MG63 (cell line): ENCODE results near the gene WDR7. TPM values are rescaled to one million over a fixed set of nuclear protein-coding genes. Genes with fewer than 3 reads are reported as not detected.
A peak's percentile ranks its signal among the peaks of the same experiment; 100 is the strongest.
"Not testable (repeated sequence)": the region's sequence is repeated elsewhere in the genome, so short reads cannot be mapped to it uniquely, and the experiment has no call there.

Experiments used
- DNase-seq: peaks from one replicate; pipeline ENCODE4 v3.0.0-alpha.2; 2020
- H3K27me3 ChIP-seq: fragments of 250-450 bp; sonication (Bioruptor Pico); 2 replicates; pipeline ENCODE4 v1.5.1; 2020; ENCODE audit warnings: mild to moderate bottlenecking, moderate library complexity
- H3K36me3 ChIP-seq: fragments of 250-450 bp; sonication (Bioruptor Pico); 2 replicates; pipeline ENCODE4 v1.5.1; 2020; ENCODE audit warnings: mild to moderate bottlenecking, moderate library complexity
- H3K4me3 ChIP-seq: fragments of 250-450 bp; sonication (Bioruptor Pico); 2 replicates; pipeline ENCODE4 v1.5.1; 2020; ENCODE audit warnings: mild to moderate bottlenecking, moderate library complexity
- H3K9me3 ChIP-seq: fragments of 250-450 bp; sonication (Bioruptor Pico); 2 replicates; pipeline ENCODE4 v1.5.1; 2020; ENCODE audit warnings: mild to moderate bottlenecking, moderate library complexity
- total RNA-seq: library from RNA; depleted of rRNA; stranded (reverse); fragments of >200 nt; shearing (Covaris generic); gene quantifications from 2 replicates; pipeline ENCODE4 v1.2.3, GENCODE V29; 2014; ENCODE audit warnings: low replicate concordance

WDR7 gene
- total RNA-seq, 1 experiment from 2014 or later, result 4.0 TPM

DNA sequence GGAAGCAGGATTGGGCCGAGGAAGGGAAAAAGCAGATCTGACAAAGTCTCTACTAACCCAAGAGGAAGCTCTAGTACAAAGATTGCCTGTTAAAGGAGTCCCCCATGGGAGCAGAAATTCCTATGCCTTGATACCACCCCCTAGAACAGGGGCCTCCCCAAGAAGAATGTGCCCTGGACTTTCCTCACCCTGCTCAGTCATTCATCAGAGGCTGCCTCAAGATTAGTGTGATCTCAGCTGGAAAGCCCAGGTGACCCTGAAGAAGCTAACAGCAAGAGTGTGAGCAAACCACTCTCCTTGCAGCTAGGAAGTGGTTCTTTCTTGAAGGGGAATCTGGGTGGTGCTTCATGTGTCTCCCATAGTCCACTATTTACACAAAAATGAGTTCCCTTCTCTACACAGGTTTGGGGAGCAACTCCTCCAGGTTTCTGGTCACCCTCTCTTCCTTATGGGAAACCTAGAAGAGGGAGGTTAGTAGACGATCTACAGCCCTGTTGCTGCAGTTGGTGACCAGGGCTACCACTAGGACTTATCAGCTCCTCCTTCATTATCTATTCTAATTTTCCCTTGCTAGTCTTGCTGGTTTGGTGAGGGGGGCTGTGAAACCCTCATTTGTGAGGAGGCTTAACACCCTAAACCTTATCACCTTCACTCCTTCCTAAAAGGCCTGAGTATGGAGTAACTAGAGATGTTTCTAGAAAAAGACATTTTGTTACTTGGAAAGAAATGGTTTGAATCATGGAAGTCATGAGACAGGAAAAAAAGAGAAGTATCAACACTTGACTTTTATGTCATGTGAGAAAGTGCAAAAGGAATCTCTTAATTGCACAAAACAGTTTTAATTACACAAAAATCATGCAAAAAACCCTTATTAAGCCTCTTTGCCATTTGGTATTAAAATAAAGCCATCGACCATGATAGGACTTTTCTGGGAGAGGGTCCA lies 2.9 kb upstream of the WDR7 start:
- no peaks in the 10 kb centered on the region for H3K27me3 ChIP-seq
- no peak for DNase-seq
- H3K36me3 ChIP-seq, result no peaks in the 10 kb centered on the region
- H3K9me3 ChIP-seq, result no peaks in the 10 kb centered on the region
- no peak overlapping the region for H3K4me3 ChIP-seq

- Histone ChIP-seq H3K4me3 (no peak overlapping the region), H3K27me3 (no peaks in the 10 kb centered on the region), H3K36me3 (no peaks in the 10 kb centered on the region), H3K9me3 (no peaks in the 10 kb centered on the region)
- DNase-seq, result no peak
Measured at GRCh38 chr18:56649996-56650395, 1.2 kb upstream of the WDR7 start.

DNA sequence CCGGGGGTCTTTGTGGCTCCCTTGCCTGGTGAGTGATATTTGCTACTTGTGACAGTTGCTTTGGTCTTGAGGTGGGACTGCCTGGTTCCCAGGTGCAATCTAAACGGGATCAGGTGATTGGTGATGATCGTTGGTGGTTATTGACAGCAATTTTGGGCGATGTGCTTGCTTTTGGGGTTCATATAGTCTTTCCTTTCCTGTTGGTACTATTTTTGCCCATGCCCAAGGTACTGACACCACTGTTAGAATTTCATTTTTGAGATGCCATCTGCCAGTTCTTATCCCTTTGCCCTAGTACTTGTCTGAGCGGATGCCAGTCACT lies 573 bp downstream of the WDR7 start:
- no peaks in the 10 kb centered on the region for H3K27me3 ChIP-seq
- peak overlapping the region; percentile 96 for H3K4me3 ChIP-seq
- no peak for DNase-seq
- H3K36me3 ChIP-seq, result no peaks in the 10 kb centered on the region
- H3K9me3 ChIP-seq, result no peaks in the 10 kb centered on the region

GRCh38 chr18:56652802-56653201 lies 1.6 kb downstream of the WDR7 start:
- no peaks in the 10 kb centered on the region for H3K36me3 ChIP-seq
- H3K4me3 ChIP-seq, result no peak overlapping the region
- DNase-seq, result no peak
- no peaks in the 10 kb centered on the region for H3K27me3 ChIP-seq
- H3K9me3 ChIP-seq, result no peaks in the 10 kb centered on the region

GRCh38 chr18:56654280-56654679 lies 3.1 kb downstream of the WDR7 start:
- H3K4me3 ChIP-seq, DNase-seq, H3K27me3 ChIP-seq, H3K36me3 ChIP-seq, H3K9me3 ChIP-seq: not testable (repeated sequence)

GRCh38 chr18:56658261-56658660 lies 7.1 kb downstream of the WDR7 start:
- no peak for DNase-seq
- H3K36me3 ChIP-seq, result no peaks in the 10 kb centered on the region
- H3K4me3 ChIP-seq, result no peak overlapping the region

DNA sequence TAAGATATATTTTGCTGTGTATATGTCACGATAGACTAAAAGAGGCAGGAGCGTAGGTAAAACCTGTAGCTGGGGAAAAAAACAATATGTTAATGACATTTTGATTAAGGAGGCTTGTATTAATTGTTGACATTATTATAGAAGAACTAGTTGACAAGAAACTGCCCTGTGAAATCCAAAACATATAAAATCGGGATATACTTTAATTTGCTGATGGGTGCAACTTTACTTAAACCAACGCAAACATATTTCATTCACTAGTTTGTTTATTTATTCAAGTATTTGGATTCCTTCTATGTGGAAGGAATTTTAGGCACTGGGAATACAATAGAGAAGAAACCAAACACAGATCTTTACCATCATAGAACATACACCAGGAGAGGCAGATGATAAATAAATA lies 8.0 kb downstream of the WDR7 start:
- peaks cover 3% of the 10 kb centered on the region; the same call in 1 of the 2 replicates for H3K9me3 ChIP-seq
- no peaks in the 10 kb centered on the region for H3K27me3 ChIP-seq
- H3K36me3 ChIP-seq, result no peaks in the 10 kb centered on the region
- no peak for DNase-seq
- H3K4me3 ChIP-seq, result no peak overlapping the region

More at GRCh38 chr18:56658261-56658660, 7.1 kb downstream of the WDR7 start:
- Histone ChIP-seq H3K27me3 (no peaks in the 10 kb centered on the region), H3K9me3 (peaks cover 3% of the 10 kb centered on the region; the same call in 1 of the 2 replicates)

DNA sequence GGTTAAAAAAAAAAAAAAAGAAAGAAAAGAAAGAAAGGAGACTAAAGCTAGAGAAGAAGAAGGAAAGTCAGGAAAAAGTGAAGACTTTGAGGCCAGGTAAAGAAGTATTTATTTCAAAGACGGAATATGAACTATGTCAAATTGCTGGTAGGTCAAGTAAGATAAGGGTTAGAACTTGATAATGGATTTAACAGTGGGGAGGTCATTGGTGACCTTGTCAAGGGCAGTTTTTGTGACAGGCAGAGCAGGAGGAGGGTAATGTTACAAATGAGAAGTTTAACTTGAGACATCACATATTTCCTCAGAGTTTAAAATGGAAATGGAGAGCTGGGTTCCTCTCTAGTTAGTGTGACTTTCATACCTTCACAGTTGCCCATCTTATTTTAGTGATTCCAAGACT lies 9.5 kb downstream of the WDR7 start:
- H3K9me3 ChIP-seq, result peaks cover 3% of the 10 kb centered on the region; the same call in 1 of the 2 replicates
- H3K4me3 ChIP-seq, result no peak overlapping the region
- H3K27me3 ChIP-seq, result no peaks in the 10 kb centered on the region
- no peaks in the 10 kb centered on the region for H3K36me3 ChIP-seq
- DNase-seq, result no peak

DNA sequence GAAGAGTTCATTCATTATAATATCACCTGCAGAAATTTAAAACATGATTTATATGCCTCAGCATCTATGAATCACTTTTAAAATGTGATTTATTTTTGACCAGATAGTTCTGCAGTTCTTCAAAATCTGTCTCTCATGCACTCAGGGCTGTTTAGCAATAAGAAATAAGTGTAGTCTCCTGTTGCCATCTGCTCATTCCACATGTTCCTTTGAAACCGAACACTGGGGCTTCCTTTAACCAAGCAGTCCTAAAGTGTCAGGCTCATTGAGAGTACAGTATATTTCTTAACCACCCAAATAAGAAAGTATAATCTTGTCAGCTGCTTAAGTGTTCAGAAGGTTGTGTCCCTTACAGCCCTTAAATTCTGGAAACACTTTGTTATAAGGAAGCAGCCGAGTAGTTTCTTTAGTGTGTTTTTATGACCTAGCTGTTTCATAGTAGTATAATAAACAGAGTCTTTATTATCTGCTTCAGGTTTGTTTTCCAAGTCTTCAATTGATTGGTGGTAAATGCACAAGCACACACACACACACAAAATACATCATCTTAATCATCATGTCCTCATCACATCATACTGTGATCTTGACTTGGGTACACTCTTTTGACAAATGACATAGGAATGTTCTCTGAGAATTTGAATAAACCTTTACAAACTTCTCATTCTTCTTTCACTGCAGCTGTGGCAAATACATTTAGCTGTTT lies 10.4 kb downstream of the WDR7 start:
- DNase-seq, result no peak
- Histone ChIP-seq H3K27me3 (no peaks in the 10 kb centered on the region), H3K9me3 (peaks cover 3% of the 10 kb centered on the region; the same call in 1 of the 2 replicates), H3K36me3 (no peaks in the 10 kb centered on the region), H3K4me3 (no peak overlapping the region)

DNA sequence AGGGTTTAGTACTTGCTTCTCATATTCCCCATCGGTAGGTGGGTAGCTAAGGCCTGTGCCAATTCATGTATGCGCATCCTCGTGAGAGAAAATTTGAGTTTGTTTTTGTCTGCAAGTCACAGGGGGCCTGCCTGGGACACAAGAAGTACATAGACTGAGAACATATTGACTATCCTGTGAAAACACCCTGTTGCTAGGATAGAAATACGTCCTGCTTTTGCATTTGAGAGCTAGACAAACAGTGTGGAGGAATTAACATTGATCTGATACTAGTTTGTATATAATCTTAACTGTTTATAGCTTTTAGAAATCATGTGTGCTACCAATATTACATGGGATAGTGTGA lies 10.9 kb downstream of the WDR7 start:
- H3K36me3 ChIP-seq, result no peaks in the 10 kb centered on the region

GRCh38 chr18:56662502-56662901 lies 11.3 kb downstream of the WDR7 start:
- DNase-seq, result no peak
- H3K27me3 ChIP-seq, result no peaks in the 10 kb centered on the region
- H3K9me3 ChIP-seq, result peaks cover 3% of the 10 kb centered on the region; the same call in 1 of the 2 replicates
- no peak overlapping the region for H3K4me3 ChIP-seq
- H3K36me3 ChIP-seq, result no peaks in the 10 kb centered on the region

More for the DNA sequence above, 10.9 kb downstream of the WDR7 start:
- no peak for DNase-seq
- Histone ChIP-seq H3K4me3 (no peak overlapping the region), H3K9me3 (peaks cover 3% of the 10 kb centered on the region; the same call in 1 of the 2 replicates), H3K27me3 (no peaks in the 10 kb centered on the region)

- Histone ChIP-seq H3K4me3 (no peak overlapping the region), H3K9me3 (peaks cover 3% of the 10 kb centered on the region; the same call in 1 of the 2 replicates), H3K36me3 (no peaks in the 10 kb centered on the region), H3K27me3 (no peaks in the 10 kb centered on the region)
- no peak for DNase-seq
Measured at GRCh38 chr18:56662902-56663301, 11.7 kb downstream of the WDR7 start.

- H3K4me3 ChIP-seq, result no peak overlapping the region
- H3K36me3 ChIP-seq, result no peaks in the 10 kb centered on the region
- H3K27me3 ChIP-seq, result no peaks in the 10 kb centered on the region
- H3K9me3 ChIP-seq, result no peaks in the 10 kb centered on the region
- DNase-seq, result no peak
Measured at GRCh38 chr18:56672391-56672790, 21.2 kb downstream of the WDR7 start.

- Histone ChIP-seq H3K4me3 (no peak overlapping the region), H3K9me3 (no peaks in the 10 kb centered on the region), H3K27me3 (no peaks in the 10 kb centered on the region), H3K36me3 (no peaks in the 10 kb centered on the region)
- no peak for DNase-seq
Measured at GRCh38 chr18:56672981-56673380, 21.8 kb downstream of the WDR7 start.

DNA sequence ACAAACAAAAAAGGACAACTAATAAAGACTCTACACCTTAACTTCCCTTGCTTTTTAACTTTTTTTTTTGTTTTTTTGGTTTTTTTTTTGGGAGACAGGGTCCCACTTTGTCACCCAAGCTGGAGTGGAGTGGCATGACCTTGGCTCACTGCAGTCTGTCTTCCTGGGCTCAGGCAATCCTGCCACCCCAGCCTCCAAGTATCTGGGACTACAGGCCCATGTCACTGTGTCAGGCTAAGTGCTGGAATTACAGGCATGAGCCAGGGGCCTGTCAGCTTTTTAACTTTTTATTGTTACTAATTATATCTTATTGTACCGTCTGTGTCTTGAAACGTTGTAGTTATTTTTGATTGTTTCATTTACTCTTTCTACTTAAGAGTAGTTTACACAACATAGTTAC lies 25.5 kb downstream of the WDR7 start:
- Histone ChIP-seq H3K9me3 (no peaks in the 10 kb centered on the region), H3K4me3 (no peak overlapping the region), H3K27me3 (no peaks in the 10 kb centered on the region), H3K36me3 (no peaks in the 10 kb centered on the region)
- no peak for DNase-seq

GRCh38 chr18:56678836-56679565 lies 27.8 kb downstream of the WDR7 start:
- no peaks in the 10 kb centered on the region for H3K27me3 ChIP-seq
- H3K9me3 ChIP-seq, result no peaks in the 10 kb centered on the region
- no peaks in the 10 kb centered on the region for H3K36me3 ChIP-seq
- H3K4me3 ChIP-seq, result no peak overlapping the region
- no peak for DNase-seq

DNA sequence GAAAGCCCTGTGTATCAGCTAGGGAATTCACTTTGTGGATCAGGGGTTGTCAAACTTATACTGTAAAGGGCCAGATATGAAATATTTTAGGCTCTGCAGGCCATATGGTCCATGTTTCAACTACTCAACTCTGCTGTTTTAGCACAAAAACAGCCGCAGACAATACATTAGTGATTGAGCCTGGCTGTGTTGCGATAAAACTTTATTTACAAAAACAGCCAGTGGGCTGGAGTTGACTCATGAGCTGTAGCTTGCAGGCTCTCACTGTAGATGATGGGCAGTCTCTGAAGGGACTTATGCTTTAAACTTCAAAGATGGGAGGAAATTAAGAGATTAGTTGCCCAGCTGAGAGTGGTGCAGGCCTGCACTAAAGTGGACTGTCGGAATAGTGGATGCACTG lies 33.1 kb downstream of the WDR7 start:
- Histone ChIP-seq H3K36me3 (no peaks in the 10 kb centered on the region), H3K4me3 (no peak overlapping the region), H3K27me3 (no peaks in the 10 kb centered on the region), H3K9me3 (no peaks in the 10 kb centered on the region)
- no peak for DNase-seq
